ENCODE results near the gene LHCGR. TPM values are rescaled to one million over a fixed set of nuclear protein-coding genes. Genes with fewer than 3 reads are reported as not detected.

The LHCGR gene
- polyA plus RNA-seq (not detected in 2 replicates), polyA minus RNA-seq (0.49 TPM in 1 of 2 replicates, not detected in the other)

GRCh38 chr2:48755473-48755872 is at the start of gene LHCGR:
Gene LHCGR, minus strand, starts transcription at chr2:48755724. Its CDS starts 53 bp downstream, at chr2:48755671.
- Histone ChIP-seq H3K79me2 (replicated peaks; ENCODE audit: insufficient read depth, low read length) (no peaks in the 10 kb centered on the region), H2AFZ (ENCODE audit: low read depth, low read length) (no peak within 1 kb of the TSS), H3F3A (ENCODE audit: insufficient read depth, low read length, poor library complexity, severe bottlenecking) (no peaks in the 10 kb centered on the region), H4K20me1 (ENCODE audit: insufficient read depth) (no peaks in the 10 kb centered on the region), H3K4me2 (ENCODE audit: low read length) (no peak within 1 kb of the TSS), H3K4me3 (ENCODE audit: low read length) (peak within 1 kb of the TSS; percentile 43), H3K27ac (ENCODE audit: low read length) (no peak within 1 kb of the TSS), H3K36me3 (ENCODE audit: insufficient read depth, low read length) (no peaks in the 10 kb centered on the region), H3K9me3 (ENCODE audit: low read length) (no peaks in the 10 kb centered on the region), H3K9me2 (ENCODE audit: insufficient read depth, low read length) (no peaks in the 10 kb centered on the region), H3K27me3 (ENCODE audit: insufficient read depth, low read depth, low read length) (peaks cover 5% of the 10 kb centered on the region), H3K9ac (ENCODE audit: low read length) (no peak within 1 kb of the TSS)
- TF ChIP-seq SMC3 (conservative IDR thresholded peaks at IDR 0.05; ENCODE audit: poor library complexity), result no peak
- TF ChIP-seq RAD21 (conservative IDR thresholded peaks at IDR 0.05), result no peak
- TF ChIP-seq MXI1 (conservative IDR thresholded peaks at IDR 0.05; ENCODE audit: poor library complexity, severe bottlenecking), result no peak
- no peak for TF ChIP-seq EP300 (conservative IDR thresholded peaks at IDR 0.05; ENCODE audit: poor library complexity, severe bottlenecking)
- no peak for TF ChIP-seq EZH2 (IDR thresholded peaks at IDR 0.05; ENCODE audit: borderline replicate concordance, insufficient read depth, low read length, poor library complexity, severe bottlenecking)

- Histone ChIP-seq H3K79me2 (replicated peaks; ENCODE audit: insufficient read depth, low read length) (no peaks in the 10 kb centered on the region), H3K9me2 (ENCODE audit: insufficient read depth, low read length) (no peaks in the 10 kb centered on the region)
Measured at GRCh38 chr2:48799601-48800000, 44.1 kb upstream of the LHCGR start.

More at GRCh38 chr2:48799601-48800000, 44.1 kb upstream of the LHCGR start:
- no peak for TF ChIP-seq TAF1 (IDR thresholded peaks at IDR 0.05; ENCODE audit: low read depth)
- no peak for TF ChIP-seq POLR2AphosphoS5 (IDR thresholded peaks at IDR 0.05)
- TF ChIP-seq MXI1 (conservative IDR thresholded peaks at IDR 0.05; ENCODE audit: poor library complexity, severe bottlenecking), result no peak
- TF ChIP-seq SMC3 (conservative IDR thresholded peaks at IDR 0.05; ENCODE audit: poor library complexity), result no peak
- TF ChIP-seq, protein P1, sequence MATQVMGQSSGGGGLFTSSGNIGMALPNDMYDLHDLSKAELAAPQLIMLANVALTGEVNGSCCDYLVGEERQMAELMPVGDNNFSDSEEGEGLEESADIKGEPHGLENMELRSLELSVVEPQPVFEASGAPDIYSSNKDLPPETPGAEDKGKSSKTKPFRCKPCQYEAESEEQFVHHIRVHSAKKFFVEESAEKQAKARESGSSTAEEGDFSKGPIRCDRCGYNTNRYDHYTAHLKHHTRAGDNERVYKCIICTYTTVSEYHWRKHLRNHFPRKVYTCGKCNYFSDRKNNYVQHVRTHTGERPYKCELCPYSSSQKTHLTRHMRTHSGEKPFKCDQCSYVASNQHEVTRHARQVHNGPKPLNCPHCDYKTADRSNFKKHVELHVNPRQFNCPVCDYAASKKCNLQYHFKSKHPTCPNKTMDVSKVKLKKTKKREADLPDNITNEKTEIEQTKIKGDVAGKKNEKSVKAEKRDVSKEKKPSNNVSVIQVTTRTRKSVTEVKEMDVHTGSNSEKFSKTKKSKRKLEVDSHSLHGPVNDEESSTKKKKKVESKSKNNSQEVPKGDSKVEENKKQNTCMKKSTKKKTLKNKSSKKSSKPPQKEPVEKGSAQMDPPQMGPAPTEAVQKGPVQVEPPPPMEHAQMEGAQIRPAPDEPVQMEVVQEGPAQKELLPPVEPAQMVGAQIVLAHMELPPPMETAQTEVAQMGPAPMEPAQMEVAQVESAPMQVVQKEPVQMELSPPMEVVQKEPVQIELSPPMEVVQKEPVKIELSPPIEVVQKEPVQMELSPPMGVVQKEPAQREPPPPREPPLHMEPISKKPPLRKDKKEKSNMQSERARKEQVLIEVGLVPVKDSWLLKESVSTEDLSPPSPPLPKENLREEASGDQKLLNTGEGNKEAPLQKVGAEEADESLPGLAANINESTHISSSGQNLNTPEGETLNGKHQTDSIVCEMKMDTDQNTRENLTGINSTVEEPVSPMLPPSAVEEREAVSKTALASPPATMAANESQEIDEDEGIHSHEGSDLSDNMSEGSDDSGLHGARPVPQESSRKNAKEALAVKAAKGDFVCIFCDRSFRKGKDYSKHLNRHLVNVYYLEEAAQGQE (IDR thresholded peaks at IDR 0.05; ENCODE audit: borderline replicate concordance), result no peak
- TF ChIP-seq CTCF (IDR thresholded peaks at IDR 0.05; ENCODE audit: poor library complexity, severe bottlenecking), result no peak
- no peak for TF ChIP-seq RAD21 (conservative IDR thresholded peaks at IDR 0.05)
- TF ChIP-seq EZH2 (IDR thresholded peaks at IDR 0.05; ENCODE audit: borderline replicate concordance, insufficient read depth, low read length, poor library complexity, severe bottlenecking), result no peak
- TF ChIP-seq EP300 (conservative IDR thresholded peaks at IDR 0.05; ENCODE audit: poor library complexity, severe bottlenecking), result no peak
- H3K9ac ChIP-seq (ENCODE audit: low read length), result no peak overlapping the region
- H3K9me3 ChIP-seq (ENCODE audit: low read length), result no peaks in the 10 kb centered on the region
- no peaks in the 10 kb centered on the region for H3K27me3 ChIP-seq (ENCODE audit: insufficient read depth, low read depth, low read length)
- H3F3A ChIP-seq (ENCODE audit: insufficient read depth, low read length, poor library complexity, severe bottlenecking), result no peaks in the 10 kb centered on the region
- no peak overlapping the region for H3K4me3 ChIP-seq (ENCODE audit: low read length)
- H3K36me3 ChIP-seq (ENCODE audit: insufficient read depth, low read length), result no peaks in the 10 kb centered on the region
- no peak overlapping the region for H3K27ac ChIP-seq (ENCODE audit: low read length)
- H4K20me1 ChIP-seq (ENCODE audit: insufficient read depth), result no peaks in the 10 kb centered on the region
- no peak overlapping the region for H2AFZ ChIP-seq (ENCODE audit: low read depth, low read length)
- H3K4me2 ChIP-seq (ENCODE audit: low read length), result no peak overlapping the region

Measured in neural cell (in vitro differentiated cells).